B cell (primary cell): Measurements from ENCODE around the gene CDYL2. TPM values are rescaled to one million over a fixed set of nuclear protein-coding genes. Genes with fewer than 3 reads are reported as not detected.

ENCODE experiments used
- ATAC-seq: fragments of 200-7000 bp; cut with Tn5 transposase; one replicate; pipeline ENCODE4 v1.10.0; 2021; ENCODE audit warnings: low read depth, mild to moderate bottlenecking, moderate number of reproducible peaks, moderate library complexity
- CTCF ChIA-PET: fragments of 350-600 bp; sonication (Branson Sonifier 250); formaldehyde crosslinking; loops from one replicate; lab custom pipeline; 2021; ENCODE audit warnings: antibody characterized with exemption, inconsistent platforms; lab: Charles Lee
- POLR2A ChIA-PET: fragments of 350-600 bp; sonication (Branson Sonifier 250); formaldehyde crosslinking; loops from one replicate; lab custom pipeline; 2021; ENCODE audit warnings: antibody characterized with exemption; lab: Charles Lee
- DNase-seq: peaks from one replicate; pipeline ENCODE4 v3.0.0; 2013
- H2AFZ ChIP-seq: 2 replicates; pipeline ENCODE4 v1.6.1; 2012; ENCODE audit warnings: mild to moderate bottlenecking, low read depth, low read length; ENCODE audit not compliant: insufficient read depth, poor library complexity, severe bottlenecking
- H3K27ac ChIP-seq, 2 donors: 1 replicate in 1 of 2; 2 replicates in 1 of 2; pipeline ENCODE4 v1.5.1; 2012 to 2013; ENCODE audit warnings: low read length in 2 of 2, mild to moderate bottlenecking in 2 of 2, moderate library complexity in 1 of 2
- H3K27me3 ChIP-seq, 4 experiments: fragments of 200-600 bp in 1 of 4; sonication (generic) in 1 of 4; replicated peaks in 1 of 4; 1 replicate in 2 of 4; 2 replicates in 2 of 4; pipeline versions ENCODE4 v1.6.1 to v1.7.0; 2013 to 2016; ENCODE audit warnings: low read length in 3 of 4, mild to moderate bottlenecking in 2 of 4, mixed read lengths in 1 of 4, moderate library complexity in 1 of 4; ENCODE audit not compliant: insufficient read depth in 4 of 4, control insufficient read depth in 3 of 4; ENCODE audit errors: control extremely low read depth in 1 of 4
- H3K36me3 ChIP-seq, 2 experiments: replicated peaks in 1 of 2; 1 replicate in 1 of 2; 2 replicates in 1 of 2; pipeline versions ENCODE4 v1.6.1 to v1.7.1; 2013; ENCODE audit warnings: low read length in 1 of 2; ENCODE audit not compliant: insufficient read depth in 2 of 2, control insufficient read depth in 1 of 2; ENCODE audit errors: control extremely low read depth in 1 of 2, extremely low read depth in 1 of 2
- H3K4me1 ChIP-seq, 2 donors: fragments of 200-600 bp in 1 of 2; sonication (generic) in 1 of 2; 1 replicate in 1 of 2; 2 replicates in 1 of 2; pipeline versions ENCODE4 v1.5.1 to v1.6.1; 2013 to 2017; ENCODE audit warnings: low read length in 2 of 2; ENCODE audit not compliant: control insufficient read depth in 2 of 2, insufficient read depth in 2 of 2
- H3K4me2 ChIP-seq: replicated peaks from 2 replicates; pipeline ENCODE3; 2012; ENCODE audit warnings: mild to moderate bottlenecking, low read depth, low read length; ENCODE audit not compliant: poor library complexity, severe bottlenecking
- H3K4me3 ChIP-seq, 5 experiments: fragments of 200-600 bp in 1 of 5; sonication (generic) in 1 of 5; 1 replicate in 3 of 5; 2 replicates in 2 of 5; pipeline versions ENCODE4 v1.5.1 to v1.7.0; 2011 to 2016; ENCODE audit warnings: low read length in 4 of 5, mild to moderate bottlenecking in 4 of 5, low read depth in 2 of 5, control low read depth in 1 of 5, moderate library complexity in 1 of 5; ENCODE audit not compliant: insufficient read depth in 1 of 5; ENCODE audit errors: control extremely low read depth in 1 of 5, extremely low read depth in 1 of 5
- H3K79me2 ChIP-seq: fragments of 200-600 bp; sonication (generic); one replicate; pipeline ENCODE4 v1.6.0; 2016; ENCODE audit warnings: low read length; ENCODE audit not compliant: control insufficient read depth, insufficient read depth
- H3K9ac ChIP-seq: fragments of 200-600 bp; sonication (generic); 2 replicates; pipeline ENCODE4 v1.6.1; 2017; ENCODE audit warnings: mild to moderate bottlenecking, low read length, moderate library complexity
- H3K9me3 ChIP-seq, 3 donors: one replicate each; pipeline versions ENCODE4 v1.6.1 to v1.7.1; 2013; ENCODE audit warnings: low read length in 2 of 3; ENCODE audit not compliant: control insufficient read depth in 2 of 3, insufficient read depth in 1 of 3; ENCODE audit errors: control extremely low read depth in 1 of 3
- H4K20me1 ChIP-seq: 2 replicates; pipeline ENCODE4 v1.6.0; 2012; ENCODE audit warnings: mild to moderate bottlenecking, low read length; ENCODE audit not compliant: insufficient read depth, control insufficient read depth, poor library complexity, severe bottlenecking
- H3K27ac Mint-ChIP-seq: one replicate; pipeline ENCODE4 v1.8.0; 2021; ENCODE audit warnings: mixed read lengths
- H3K27me3 Mint-ChIP-seq: one replicate; pipeline ENCODE4 v1.8.0; 2021; ENCODE audit warnings: mixed read lengths
- H3K4me1 Mint-ChIP-seq: one replicate; pipeline ENCODE4 v1.8.0; 2021; ENCODE audit warnings: mixed read lengths
- H3K4me3 Mint-ChIP-seq: one replicate; pipeline ENCODE4 v1.8.0; 2021; ENCODE audit warnings: mixed read lengths
- H3K9me3 Mint-ChIP-seq: one replicate; pipeline ENCODE4 v1.8.0; 2022; ENCODE audit warnings: mixed read lengths; ENCODE audit not compliant: insufficient read depth
- EZH2 ChIP-seq: IDR thresholded peaks from 2 replicates; pipeline ENCODE4 v1.6.1; 2012; ENCODE audit warnings: borderline replicate concordance, low read depth, mild to moderate bottlenecking, moderate library complexity, low read length; ENCODE audit not compliant: insufficient read depth, poor library complexity, severe bottlenecking
- WGBS: methylation state at CpG from one replicate; pipeline ENCODE4 v1.1.5; 2013; ENCODE audit warnings: missing lambda C conversion rate; ENCODE audit not compliant: insufficient coverage; 5-methylcytosine and 5-hydroxymethylcytosine counted together
- intact Hi-C: fragments of 100-400 bp; cut with micrococcal nuclease; formaldehyde crosslinking; loops from one replicate; pipeline ENCODE4 v1.10.0; 2022
- polyA plus RNA-seq: library from polyadenylated mRNA; depleted of rRNA; stranded (reverse); fragments of >200 nt; gene quantifications from 2 replicates; pipeline ENCODE4 v1.2.3, GENCODE V29; 2012
- total RNA-seq, 2 donors: library from RNA; stranded (reverse); fragments of 120-200 nt in 1 of 2; gene quantifications; 1 replicate in 1 of 2; 2 replicates in 1 of 2; pipeline versions ENCODE4 v1.2.3 to v1.2.4, GENCODE V29; 2013 to 2022
- TF ChIP-seq, protein P1 (sequence below): fragments of 200-600 bp; IDR thresholded peaks from one replicate; pipeline ENCODE4 v1.8.0; 2022; ENCODE audit warnings: antibody characterized with exemption, mild to moderate bottlenecking

The CDYL2 gene
- total and polyA plus RNA-seq, 2 donors (not counting 1 experiment from before 2014, with no cell fraction given): 0.66 to 6.6 TPM

DNA sequence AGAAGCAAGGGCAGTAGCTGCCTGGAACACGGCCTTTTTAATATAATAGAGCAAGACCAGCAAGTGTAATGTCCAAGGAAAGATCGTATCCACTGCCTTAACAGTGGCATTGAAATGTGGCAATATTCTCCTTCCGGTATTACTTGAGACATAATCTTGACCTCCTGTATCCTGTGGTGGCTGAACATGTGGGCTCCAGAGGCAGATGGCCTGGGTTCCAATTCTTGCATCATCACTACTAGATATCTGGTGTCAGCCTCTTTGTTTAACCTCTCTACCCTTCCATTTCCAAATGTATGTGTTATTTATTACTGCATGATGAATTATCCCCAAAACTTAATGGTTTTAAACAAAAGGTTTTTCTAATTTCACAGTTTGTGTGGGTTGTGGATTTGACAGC, 3.5 kb upstream of the CDYL2 start:
- H3K4me3 ChIP-seq: no peak overlapping the region
- H4K20me1 ChIP-seq: no peaks in the 10 kb centered on the region
- ATAC-seq (no peak), DNase-seq (no peak)
- intact Hi-C loops: no loop called here
- H3K9me3 Mint-ChIP-seq: no peaks in the 10 kb centered on the region
- 87% methylated on average over 3 of the region's 3 CpGs for WGBS
- H3K79me2 ChIP-seq: no peaks in the 10 kb centered on the region
- peaks cover 12% of the 10 kb centered on the region for H3K27me3 Mint-ChIP-seq
- H3K27me3 ChIP-seq: peaks cover 0 to 32% (median 10%) of the 10 kb centered on the region in 4 experiments
- H2AFZ ChIP-seq: no peak overlapping the region
- no peaks in the 10 kb centered on the region for H3K36me3 ChIP-seq
- POLR2A ChIA-PET: no interaction called here
- peaks cover 4% of the 10 kb centered on the region for H3K4me1 Mint-ChIP-seq
- H3K4me2 ChIP-seq: no peak overlapping the region
- no peak for TF ChIP-seq EZH2
- TF ChIP-seq, protein P1, sequence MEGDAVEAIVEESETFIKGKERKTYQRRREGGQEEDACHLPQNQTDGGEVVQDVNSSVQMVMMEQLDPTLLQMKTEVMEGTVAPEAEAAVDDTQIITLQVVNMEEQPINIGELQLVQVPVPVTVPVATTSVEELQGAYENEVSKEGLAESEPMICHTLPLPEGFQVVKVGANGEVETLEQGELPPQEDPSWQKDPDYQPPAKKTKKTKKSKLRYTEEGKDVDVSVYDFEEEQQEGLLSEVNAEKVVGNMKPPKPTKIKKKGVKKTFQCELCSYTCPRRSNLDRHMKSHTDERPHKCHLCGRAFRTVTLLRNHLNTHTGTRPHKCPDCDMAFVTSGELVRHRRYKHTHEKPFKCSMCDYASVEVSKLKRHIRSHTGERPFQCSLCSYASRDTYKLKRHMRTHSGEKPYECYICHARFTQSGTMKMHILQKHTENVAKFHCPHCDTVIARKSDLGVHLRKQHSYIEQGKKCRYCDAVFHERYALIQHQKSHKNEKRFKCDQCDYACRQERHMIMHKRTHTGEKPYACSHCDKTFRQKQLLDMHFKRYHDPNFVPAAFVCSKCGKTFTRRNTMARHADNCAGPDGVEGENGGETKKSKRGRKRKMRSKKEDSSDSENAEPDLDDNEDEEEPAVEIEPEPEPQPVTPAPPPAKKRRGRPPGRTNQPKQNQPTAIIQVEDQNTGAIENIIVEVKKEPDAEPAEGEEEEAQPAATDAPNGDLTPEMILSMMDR: no peak
- peaks cover 5 to 6% of the 10 kb centered on the region in 2 donors for H3K4me1 ChIP-seq
- H3K27ac Mint-ChIP-seq: no peak overlapping the region
- H3K27ac ChIP-seq: no peak overlapping the region
- no peak overlapping the region for H3K4me3 Mint-ChIP-seq
- CTCF ChIA-PET: no interaction called here
- no peaks in the 10 kb centered on the region for H3K9me3 ChIP-seq
- H3K9ac ChIP-seq: no peak overlapping the region

DNA sequence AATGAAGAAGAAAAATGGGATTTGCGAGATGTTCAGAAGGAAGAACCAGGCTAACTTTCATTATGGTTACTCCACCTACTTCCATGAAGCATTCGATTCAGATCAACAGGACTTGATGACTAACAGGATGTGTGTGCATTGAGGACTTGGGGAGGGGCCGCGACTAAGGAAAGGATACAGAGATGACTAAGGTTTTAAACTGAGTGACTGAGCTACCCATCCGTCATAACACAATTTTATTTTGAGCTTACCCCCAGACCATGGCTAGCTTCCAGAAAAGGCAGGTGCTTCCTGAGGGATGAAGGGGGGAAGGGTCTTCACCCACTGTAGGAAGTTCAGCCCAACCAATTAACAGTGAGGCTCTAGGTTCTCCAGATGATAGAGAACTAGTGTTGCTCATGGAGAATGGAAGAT, 2.5 kb upstream of the CDYL2 start:
- WGBS: no CpG with 5 or more reads among the region's 5 CpGs
- no peak for ATAC-seq
- H3K9ac ChIP-seq: no peak overlapping the region
- Mint-ChIP-seq H3K4me3 (no peak overlapping the region), H3K27ac (no peak overlapping the region), H3K27me3 (peaks cover 12% of the 10 kb centered on the region), H3K4me1 (peaks cover 7% of the 10 kb centered on the region), H3K9me3 (no peaks in the 10 kb centered on the region)
- intact Hi-C loops: no loop called here
- no peak overlapping the region for H3K27ac ChIP-seq
- H2AFZ ChIP-seq: no peak overlapping the region
- peaks cover 5 to 6% of the 10 kb centered on the region in 2 donors for H3K4me1 ChIP-seq
- H3K79me2 ChIP-seq: no peaks in the 10 kb centered on the region
- CTCF ChIA-PET: interaction anchor here (1.6 kb wide), 1 partner anchor 18 kb away, joined by 4 read pairs; no protein-coding TSS in a partner anchor
- H3K36me3 ChIP-seq: no peaks in the 10 kb centered on the region
- H3K27me3 ChIP-seq: peaks cover 0 to 32% (median 10%) of the 10 kb centered on the region in 4 experiments
- DNase-seq: no peak
- H4K20me1 ChIP-seq: no peaks in the 10 kb centered on the region
- TF ChIP-seq EZH2: no peak
- TF ChIP-seq, protein P1: no peak
- no peak overlapping the region for H3K4me3 ChIP-seq
- H3K9me3 ChIP-seq: no peaks in the 10 kb centered on the region
- no peak overlapping the region for H3K4me2 ChIP-seq
- POLR2A ChIA-PET: no interaction called here
